B cell (primary cell): Measurements from ENCODE around the gene HIP1R. TPM values are rescaled to one million over a fixed set of nuclear protein-coding genes. Genes with fewer than 3 reads are reported as not detected.

ENCODE experiments used
- ATAC-seq: fragments of 200-7000 bp; cut with Tn5 transposase; one replicate; pipeline ENCODE4 v1.10.0; 2021; ENCODE audit warnings: low read depth, mild to moderate bottlenecking, moderate number of reproducible peaks, moderate library complexity
- CTCF ChIA-PET: fragments of 350-600 bp; sonication (Branson Sonifier 250); formaldehyde crosslinking; loops from one replicate; lab custom pipeline; 2021; ENCODE audit warnings: antibody characterized with exemption, inconsistent platforms; lab: Charles Lee
- POLR2A ChIA-PET: fragments of 350-600 bp; sonication (Branson Sonifier 250); formaldehyde crosslinking; loops from one replicate; lab custom pipeline; 2021; ENCODE audit warnings: antibody characterized with exemption; lab: Charles Lee
- DNase-seq: peaks from one replicate; pipeline ENCODE4 v3.0.0; 2013
- H2AFZ ChIP-seq: 2 replicates; pipeline ENCODE4 v1.6.1; 2012; ENCODE audit warnings: mild to moderate bottlenecking, low read depth, low read length; ENCODE audit not compliant: insufficient read depth, poor library complexity, severe bottlenecking
- H3K27ac ChIP-seq, 2 donors: 1 replicate in 1 of 2; 2 replicates in 1 of 2; pipeline ENCODE4 v1.5.1; 2012 to 2013; ENCODE audit warnings: low read length in 2 of 2, mild to moderate bottlenecking in 2 of 2, moderate library complexity in 1 of 2
- H3K27me3 ChIP-seq, 4 experiments: fragments of 200-600 bp in 1 of 4; sonication (generic) in 1 of 4; replicated peaks in 1 of 4; 1 replicate in 2 of 4; 2 replicates in 2 of 4; pipeline versions ENCODE4 v1.6.1 to v1.7.0; 2013 to 2016; ENCODE audit warnings: low read length in 3 of 4, mild to moderate bottlenecking in 2 of 4, mixed read lengths in 1 of 4, moderate library complexity in 1 of 4; ENCODE audit not compliant: insufficient read depth in 4 of 4, control insufficient read depth in 3 of 4; ENCODE audit errors: control extremely low read depth in 1 of 4
- H3K36me3 ChIP-seq, 2 experiments: replicated peaks in 1 of 2; 1 replicate in 1 of 2; 2 replicates in 1 of 2; pipeline versions ENCODE4 v1.6.1 to v1.7.1; 2013; ENCODE audit warnings: low read length in 1 of 2; ENCODE audit not compliant: insufficient read depth in 2 of 2, control insufficient read depth in 1 of 2; ENCODE audit errors: control extremely low read depth in 1 of 2, extremely low read depth in 1 of 2
- H3K4me1 ChIP-seq, 2 donors: fragments of 200-600 bp in 1 of 2; sonication (generic) in 1 of 2; 1 replicate in 1 of 2; 2 replicates in 1 of 2; pipeline versions ENCODE4 v1.5.1 to v1.6.1; 2013 to 2017; ENCODE audit warnings: low read length in 2 of 2; ENCODE audit not compliant: control insufficient read depth in 2 of 2, insufficient read depth in 2 of 2
- H3K4me2 ChIP-seq: replicated peaks from 2 replicates; pipeline ENCODE3; 2012; ENCODE audit warnings: mild to moderate bottlenecking, low read depth, low read length; ENCODE audit not compliant: poor library complexity, severe bottlenecking
- H3K4me3 ChIP-seq, 5 experiments: fragments of 200-600 bp in 1 of 5; sonication (generic) in 1 of 5; 1 replicate in 3 of 5; 2 replicates in 2 of 5; pipeline versions ENCODE4 v1.5.1 to v1.7.0; 2011 to 2016; ENCODE audit warnings: low read length in 4 of 5, mild to moderate bottlenecking in 4 of 5, low read depth in 2 of 5, control low read depth in 1 of 5, moderate library complexity in 1 of 5; ENCODE audit not compliant: insufficient read depth in 1 of 5; ENCODE audit errors: control extremely low read depth in 1 of 5, extremely low read depth in 1 of 5
- H3K79me2 ChIP-seq: fragments of 200-600 bp; sonication (generic); one replicate; pipeline ENCODE4 v1.6.0; 2016; ENCODE audit warnings: low read length; ENCODE audit not compliant: control insufficient read depth, insufficient read depth
- H3K9ac ChIP-seq: fragments of 200-600 bp; sonication (generic); 2 replicates; pipeline ENCODE4 v1.6.1; 2017; ENCODE audit warnings: mild to moderate bottlenecking, low read length, moderate library complexity
- H3K9me3 ChIP-seq, 3 donors: one replicate each; pipeline versions ENCODE4 v1.6.1 to v1.7.1; 2013; ENCODE audit warnings: low read length in 2 of 3; ENCODE audit not compliant: control insufficient read depth in 2 of 3, insufficient read depth in 1 of 3; ENCODE audit errors: control extremely low read depth in 1 of 3
- H4K20me1 ChIP-seq: 2 replicates; pipeline ENCODE4 v1.6.0; 2012; ENCODE audit warnings: mild to moderate bottlenecking, low read length; ENCODE audit not compliant: insufficient read depth, control insufficient read depth, poor library complexity, severe bottlenecking
- H3K27ac Mint-ChIP-seq: one replicate; pipeline ENCODE4 v1.8.0; 2021; ENCODE audit warnings: mixed read lengths
- H3K27me3 Mint-ChIP-seq: one replicate; pipeline ENCODE4 v1.8.0; 2021; ENCODE audit warnings: mixed read lengths
- H3K4me1 Mint-ChIP-seq: one replicate; pipeline ENCODE4 v1.8.0; 2021; ENCODE audit warnings: mixed read lengths
- H3K4me3 Mint-ChIP-seq: one replicate; pipeline ENCODE4 v1.8.0; 2021; ENCODE audit warnings: mixed read lengths
- H3K9me3 Mint-ChIP-seq: one replicate; pipeline ENCODE4 v1.8.0; 2022; ENCODE audit warnings: mixed read lengths; ENCODE audit not compliant: insufficient read depth
- EZH2 ChIP-seq: IDR thresholded peaks from 2 replicates; pipeline ENCODE4 v1.6.1; 2012; ENCODE audit warnings: borderline replicate concordance, low read depth, mild to moderate bottlenecking, moderate library complexity, low read length; ENCODE audit not compliant: insufficient read depth, poor library complexity, severe bottlenecking
- WGBS: methylation state at CpG from one replicate; pipeline ENCODE4 v1.1.5; 2013; ENCODE audit warnings: missing lambda C conversion rate; ENCODE audit not compliant: insufficient coverage; 5-methylcytosine and 5-hydroxymethylcytosine counted together
- intact Hi-C: fragments of 100-400 bp; cut with micrococcal nuclease; formaldehyde crosslinking; loops from one replicate; pipeline ENCODE4 v1.10.0; 2022
- polyA plus RNA-seq: library from polyadenylated mRNA; depleted of rRNA; stranded (reverse); fragments of >200 nt; gene quantifications from 2 replicates; pipeline ENCODE4 v1.2.3, GENCODE V29; 2012
- total RNA-seq, 2 donors: library from RNA; stranded (reverse); fragments of 120-200 nt in 1 of 2; gene quantifications; 1 replicate in 1 of 2; 2 replicates in 1 of 2; pipeline versions ENCODE4 v1.2.3 to v1.2.4, GENCODE V29; 2013 to 2022
- TF ChIP-seq, protein P1 (sequence below): fragments of 200-600 bp; IDR thresholded peaks from one replicate; pipeline ENCODE4 v1.8.0; 2022; ENCODE audit warnings: antibody characterized with exemption, mild to moderate bottlenecking

The HIP1R gene
- total and polyA plus RNA-seq, 2 donors (not counting 1 experiment from before 2014, with no cell fraction given), result 289 to 390 TPM

DNA sequence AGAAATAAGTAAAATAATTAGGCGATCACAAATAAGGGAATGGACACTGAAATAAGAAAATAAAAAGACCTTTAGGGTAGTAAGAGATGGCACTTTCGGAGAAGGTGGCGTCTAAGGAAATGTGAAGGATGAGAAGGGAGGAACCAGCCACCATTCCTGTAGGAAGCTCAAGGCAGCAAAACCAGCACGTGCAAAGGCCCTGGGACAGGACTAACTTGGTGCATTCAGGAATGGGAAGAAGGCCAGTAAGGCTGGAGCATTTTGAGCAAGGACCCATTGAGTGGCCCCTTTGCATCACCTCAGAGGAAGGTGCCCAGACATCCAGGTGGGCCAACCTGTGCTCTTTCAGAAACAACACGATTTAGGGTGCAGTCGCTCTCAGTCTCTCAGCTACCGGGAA, 61.4 kb downstream of the HIP1R start:
- peaks cover 14% of the 10 kb centered on the region for H4K20me1 ChIP-seq
- peak overlapping the region; percentile 99 for H3K9ac ChIP-seq
- peaks cover 90 to 91% of the 10 kb centered on the region in 2 donors for H3K4me1 ChIP-seq
- no peaks in the 10 kb centered on the region for H3K36me3 ChIP-seq
- DNase-seq, result no peak
- intact Hi-C loops, result no loop called here
- ChIA-PET CTCF (interaction anchor here (1.4 to 9.8 kb wide), 4 partner anchors 12 to 259 kb away, joined by 4 to 101 read pairs (median 40); no protein-coding TSS in a partner anchor), POLR2A (interaction anchor here (1.1 kb wide), 1 partner anchor 123 kb away, joined by 4 read pairs; no protein-coding TSS in a partner anchor)
- H3K27ac ChIP-seq, result peak overlapping the region; percentile 66 to 99
- H3K9me3 ChIP-seq, result peaks cover 0 to 4% (median 0%) of the 10 kb centered on the region in 3 donors
- H3K79me2 ChIP-seq, result peaks cover 68% of the 10 kb centered on the region
- H3K27me3 Mint-ChIP-seq, result no peaks in the 10 kb centered on the region
- 100% methylated on average over 6 of the region's 7 CpGs for WGBS
- H3K9me3 Mint-ChIP-seq, result no peaks in the 10 kb centered on the region
- H2AFZ ChIP-seq, result no peak overlapping the region
- TF ChIP-seq EZH2, result no peak
- TF ChIP-seq, protein P1, sequence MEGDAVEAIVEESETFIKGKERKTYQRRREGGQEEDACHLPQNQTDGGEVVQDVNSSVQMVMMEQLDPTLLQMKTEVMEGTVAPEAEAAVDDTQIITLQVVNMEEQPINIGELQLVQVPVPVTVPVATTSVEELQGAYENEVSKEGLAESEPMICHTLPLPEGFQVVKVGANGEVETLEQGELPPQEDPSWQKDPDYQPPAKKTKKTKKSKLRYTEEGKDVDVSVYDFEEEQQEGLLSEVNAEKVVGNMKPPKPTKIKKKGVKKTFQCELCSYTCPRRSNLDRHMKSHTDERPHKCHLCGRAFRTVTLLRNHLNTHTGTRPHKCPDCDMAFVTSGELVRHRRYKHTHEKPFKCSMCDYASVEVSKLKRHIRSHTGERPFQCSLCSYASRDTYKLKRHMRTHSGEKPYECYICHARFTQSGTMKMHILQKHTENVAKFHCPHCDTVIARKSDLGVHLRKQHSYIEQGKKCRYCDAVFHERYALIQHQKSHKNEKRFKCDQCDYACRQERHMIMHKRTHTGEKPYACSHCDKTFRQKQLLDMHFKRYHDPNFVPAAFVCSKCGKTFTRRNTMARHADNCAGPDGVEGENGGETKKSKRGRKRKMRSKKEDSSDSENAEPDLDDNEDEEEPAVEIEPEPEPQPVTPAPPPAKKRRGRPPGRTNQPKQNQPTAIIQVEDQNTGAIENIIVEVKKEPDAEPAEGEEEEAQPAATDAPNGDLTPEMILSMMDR, result no peak
- H3K4me3 Mint-ChIP-seq, result peak overlapping the region; percentile 96
- peak overlapping the region in 1 of 5 experiments; percentile 98 for H3K4me3 ChIP-seq
- no peak for ATAC-seq
- no peaks in the 10 kb centered on the region for H3K27me3 ChIP-seq
- peak overlapping the region; percentile 94 for H3K27ac Mint-ChIP-seq
- H3K4me2 ChIP-seq, result peak overlapping the region; percentile 97
- peaks cover 88% of the 10 kb centered on the region for H3K4me1 Mint-ChIP-seq

DNA sequence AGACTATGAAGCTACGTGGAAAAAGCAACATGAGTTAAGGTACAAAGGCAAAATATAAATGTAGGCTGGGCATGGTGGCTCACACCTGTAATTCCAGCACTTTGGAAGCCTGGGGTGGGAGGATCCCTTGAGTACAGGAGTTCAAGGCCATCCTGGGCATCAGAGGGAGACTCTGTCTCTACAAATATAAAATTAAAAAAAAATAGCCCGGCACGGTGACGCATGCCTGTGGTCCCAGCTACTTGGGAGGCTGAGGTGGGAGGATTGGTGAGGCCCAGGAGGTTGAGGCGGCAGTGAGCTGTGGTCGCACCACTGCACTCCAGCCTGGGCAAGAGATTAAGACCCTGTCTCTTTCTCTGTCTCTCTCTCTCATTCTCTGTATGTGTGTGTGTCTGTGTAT, 64.6 kb downstream of the HIP1R start:
- ChIA-PET POLR2A (interaction anchor here (0.6 to 2.0 kb wide), 3 partner anchors 9 to 441 kb away, joined by 4 to 6 read pairs (median 5); no protein-coding TSS in a partner anchor), CTCF (interaction anchor here (1.1 to 9.8 kb wide), 5 partner anchors 16 to 41 kb away, joined by 3 to 101 read pairs (median 3); no protein-coding TSS in a partner anchor)
- Histone ChIP-seq H3K27me3 (no peaks in the 10 kb centered on the region), H2AFZ (no peak overlapping the region), H3K4me1 (peaks cover 74 to 75% of the 10 kb centered on the region in 2 donors), H3K79me2 (peaks cover 36% of the 10 kb centered on the region), H3K4me3 (no peak overlapping the region), H3K27ac (peak overlapping the region; percentile 12 to 87), H3K36me3 (no peaks in the 10 kb centered on the region), H4K20me1 (peaks cover 7% of the 10 kb centered on the region), H3K9ac (no peak overlapping the region), H3K4me2 (peak overlapping the region; percentile 58), H3K9me3 (peaks cover 0 to 7% (median 0%) of the 10 kb centered on the region in 3 donors)
- Mint-ChIP-seq H3K27ac (peak overlapping the region; percentile 92), H3K9me3 (no peaks in the 10 kb centered on the region), H3K4me1 (peaks cover 77% of the 10 kb centered on the region), H3K4me3 (peak overlapping the region; percentile 59), H3K27me3 (no peaks in the 10 kb centered on the region)
- DNase-seq, result no peak
- no peak for ATAC-seq
- intact Hi-C loops, result loop anchor here (2.0 kb wide), 4 partner anchors 37 to 75 kb away; partner anchors contain the start of gene OGFOD2
- 100% methylated on average over 2 of the region's 6 CpGs for WGBS
- no peak for TF ChIP-seq EZH2
- TF ChIP-seq, protein P1, result no peak
